ENCODE data around the gene CD48. TPM values are rescaled to one million over a fixed set of nuclear protein-coding genes. Genes with fewer than 3 reads are reported as not detected.

CD48 gene
- total RNA-seq, 3 donors from 2014 or later = 5.4 to 12.3 (median 8.8) TPM

GRCh38 chr1:160676869-160677597 lies 34.6 kb downstream of the CD48 start:
- TF ChIP-seq POLR2AphosphoS5 (IDR thresholded peaks at IDR 0.05) (no peak), POLR2A (IDR thresholded peaks at IDR 0.05) (no peak)
- TF ChIP-seq, protein P1, sequence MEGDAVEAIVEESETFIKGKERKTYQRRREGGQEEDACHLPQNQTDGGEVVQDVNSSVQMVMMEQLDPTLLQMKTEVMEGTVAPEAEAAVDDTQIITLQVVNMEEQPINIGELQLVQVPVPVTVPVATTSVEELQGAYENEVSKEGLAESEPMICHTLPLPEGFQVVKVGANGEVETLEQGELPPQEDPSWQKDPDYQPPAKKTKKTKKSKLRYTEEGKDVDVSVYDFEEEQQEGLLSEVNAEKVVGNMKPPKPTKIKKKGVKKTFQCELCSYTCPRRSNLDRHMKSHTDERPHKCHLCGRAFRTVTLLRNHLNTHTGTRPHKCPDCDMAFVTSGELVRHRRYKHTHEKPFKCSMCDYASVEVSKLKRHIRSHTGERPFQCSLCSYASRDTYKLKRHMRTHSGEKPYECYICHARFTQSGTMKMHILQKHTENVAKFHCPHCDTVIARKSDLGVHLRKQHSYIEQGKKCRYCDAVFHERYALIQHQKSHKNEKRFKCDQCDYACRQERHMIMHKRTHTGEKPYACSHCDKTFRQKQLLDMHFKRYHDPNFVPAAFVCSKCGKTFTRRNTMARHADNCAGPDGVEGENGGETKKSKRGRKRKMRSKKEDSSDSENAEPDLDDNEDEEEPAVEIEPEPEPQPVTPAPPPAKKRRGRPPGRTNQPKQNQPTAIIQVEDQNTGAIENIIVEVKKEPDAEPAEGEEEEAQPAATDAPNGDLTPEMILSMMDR (IDR thresholded peaks at IDR 0.05) = no peak
- no peaks in the 10 kb centered on the region for H3K4me1 ChIP-seq
- peaks cover 0 to 16% of the 10 kb centered on the region in 2 donors for H3K27me3 ChIP-seq
- intact Hi-C loops (cut with DNase I; ENCODE audit: low total_unique reads) = no loop called here
- H3K4me3 ChIP-seq = no peak overlapping the region
- H3K27ac ChIP-seq = no peak overlapping the region
- DNase-seq (ENCODE audit: low spot score in 2 of 2) = no peak
- H3K9me3 ChIP-seq = no peaks in the 10 kb centered on the region
- no peaks in the 10 kb centered on the region for H3K36me3 ChIP-seq

DNA sequence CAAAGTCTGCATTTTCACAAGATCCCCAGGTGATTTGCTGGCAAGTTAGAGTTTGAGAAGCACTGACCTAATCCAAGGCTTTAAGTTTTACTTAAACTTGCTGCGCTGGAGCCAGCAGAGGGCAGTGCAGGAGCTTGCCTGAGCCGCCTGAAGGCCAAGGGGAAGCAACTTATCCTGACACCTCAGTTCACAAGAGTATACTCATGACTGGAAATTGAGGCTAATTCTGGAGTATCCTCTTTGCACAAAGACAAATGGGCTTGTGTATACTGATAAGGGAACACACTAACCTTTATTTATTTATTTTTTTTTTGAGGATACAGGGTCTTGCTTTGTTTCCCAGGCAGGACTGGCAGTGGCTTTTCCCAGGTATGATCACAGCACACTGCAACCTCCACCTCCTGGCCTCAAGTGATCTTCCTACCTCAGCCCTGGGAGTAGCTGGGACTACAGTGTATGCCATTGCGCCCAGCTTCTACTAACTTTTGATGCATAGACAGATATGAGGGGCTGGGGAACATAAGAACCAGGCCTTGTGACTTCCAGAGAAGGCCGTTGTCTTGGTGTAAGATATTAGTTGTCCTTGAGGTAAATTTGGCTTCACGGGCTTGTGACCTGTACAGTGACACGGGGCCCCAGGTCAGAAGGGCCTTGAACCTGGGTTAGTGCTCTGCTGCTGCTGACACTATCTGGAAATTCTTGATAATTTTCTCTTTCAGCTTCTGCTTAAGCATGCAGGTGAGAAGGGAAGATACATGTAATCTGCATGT lies 35.8 kb downstream of the CD48 start:
- Histone ChIP-seq H3K9me3 (no peaks in the 10 kb centered on the region), H3K4me1 (no peaks in the 10 kb centered on the region), H3K36me3 (no peaks in the 10 kb centered on the region), H3K27me3 (peaks cover 0 to 16% of the 10 kb centered on the region in 2 donors), H3K27ac (no peak overlapping the region), H3K4me3 (no peak overlapping the region)
- no peak for TF ChIP-seq POLR2AphosphoS5 (IDR thresholded peaks at IDR 0.05)
- TF ChIP-seq, protein P1 (IDR thresholded peaks at IDR 0.05) = peak in 2 of 3 donors; percentile 31 to 49
- DNase-seq (ENCODE audit: low spot score in 2 of 2) = peak in 1 of 2 donors; percentile 35
- intact Hi-C loops (cut with DNase I; ENCODE audit: low total_unique reads) = no loop called here

- Histone ChIP-seq H3K27me3 (peaks cover 0 to 16% of the 10 kb centered on the region in 2 donors), H3K4me3 (no peak overlapping the region), H3K4me1 (no peaks in the 10 kb centered on the region), H3K36me3 (no peaks in the 10 kb centered on the region), H3K27ac (no peak overlapping the region), H3K9me3 (no peaks in the 10 kb centered on the region)
- intact Hi-C loops (cut with DNase I; ENCODE audit: low total_unique reads) = no loop called here
- no peak for TF ChIP-seq POLR2A (IDR thresholded peaks at IDR 0.05)
- TF ChIP-seq, protein P1 (IDR thresholded peaks at IDR 0.05) = no peak
- TF ChIP-seq POLR2AphosphoS5 (IDR thresholded peaks at IDR 0.05) = no peak
- no peak for DNase-seq (ENCODE audit: low spot score in 2 of 2)
Observed at GRCh38 chr1:160674415-160674814, 37.2 kb downstream of the CD48 start.

GRCh38 chr1:160672789-160673695 lies 38.6 kb downstream of the CD48 start:
- H3K9me3 ChIP-seq = no peaks in the 10 kb centered on the region

More at GRCh38 chr1:160672789-160673695, 38.6 kb downstream of the CD48 start:
- intact Hi-C loops (cut with DNase I; ENCODE audit: low total_unique reads) = no loop called here
- no peak for DNase-seq (ENCODE audit: low spot score in 2 of 2)
- Histone ChIP-seq H3K27ac (no peak overlapping the region), H3K36me3 (no peaks in the 10 kb centered on the region), H3K4me3 (no peak overlapping the region), H3K27me3 (peaks cover 0 to 10% of the 10 kb centered on the region in 2 donors), H3K4me1 (no peaks in the 10 kb centered on the region)
- TF ChIP-seq POLR2AphosphoS5 (IDR thresholded peaks at IDR 0.05) (no peak), POLR2A (IDR thresholded peaks at IDR 0.05) (no peak)
- TF ChIP-seq, protein P1 (IDR thresholded peaks at IDR 0.05) = no peak
